GM21381 (cell line): ENCODE measurements around the gene LSM7.
"Not testable (repeated sequence)": the region's sequence is repeated elsewhere in the genome, so short reads cannot be mapped to it uniquely, and the experiment has no call there.

Experiments used
- ATAC-seq: cut with Tn5 transposase; IDR thresholded peaks from one replicate; pipeline ENCODE4 v1.9.1; 2021; ENCODE audit warnings: mild to moderate bottlenecking, moderate library complexity; ENCODE audit not compliant: unreplicated experiment

Gene LSM7

GRCh38 chr19:2355168-2356035 is 27.0 kb upstream of the LSM7 start:
- ATAC-seq: no peak

DNA sequence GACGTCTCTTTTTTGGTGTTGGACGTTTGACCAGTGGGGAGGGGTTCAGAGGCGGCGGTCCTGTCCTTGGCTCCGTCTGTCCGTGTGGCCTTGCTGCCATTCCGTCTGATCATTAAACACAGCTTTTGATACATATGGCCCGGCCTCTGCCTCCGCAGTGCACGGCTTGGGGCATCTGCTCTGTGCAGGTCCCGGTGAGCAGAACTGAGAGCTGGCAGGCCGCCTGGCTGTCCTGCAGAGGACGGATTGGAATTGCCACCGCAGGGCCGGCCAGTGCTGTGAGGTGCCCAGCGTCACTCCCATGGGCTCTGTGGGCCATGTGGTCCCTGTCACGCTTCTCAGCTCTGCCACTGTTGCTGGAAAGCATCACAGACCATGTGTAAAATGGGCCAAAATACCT is 26.3 kb upstream of the LSM7 start:
- ATAC-seq: no peak

- ATAC-seq: no peak
Measured at GRCh38 chr19:2353887-2354592, 25.7 kb upstream of the LSM7 start.

DNA sequence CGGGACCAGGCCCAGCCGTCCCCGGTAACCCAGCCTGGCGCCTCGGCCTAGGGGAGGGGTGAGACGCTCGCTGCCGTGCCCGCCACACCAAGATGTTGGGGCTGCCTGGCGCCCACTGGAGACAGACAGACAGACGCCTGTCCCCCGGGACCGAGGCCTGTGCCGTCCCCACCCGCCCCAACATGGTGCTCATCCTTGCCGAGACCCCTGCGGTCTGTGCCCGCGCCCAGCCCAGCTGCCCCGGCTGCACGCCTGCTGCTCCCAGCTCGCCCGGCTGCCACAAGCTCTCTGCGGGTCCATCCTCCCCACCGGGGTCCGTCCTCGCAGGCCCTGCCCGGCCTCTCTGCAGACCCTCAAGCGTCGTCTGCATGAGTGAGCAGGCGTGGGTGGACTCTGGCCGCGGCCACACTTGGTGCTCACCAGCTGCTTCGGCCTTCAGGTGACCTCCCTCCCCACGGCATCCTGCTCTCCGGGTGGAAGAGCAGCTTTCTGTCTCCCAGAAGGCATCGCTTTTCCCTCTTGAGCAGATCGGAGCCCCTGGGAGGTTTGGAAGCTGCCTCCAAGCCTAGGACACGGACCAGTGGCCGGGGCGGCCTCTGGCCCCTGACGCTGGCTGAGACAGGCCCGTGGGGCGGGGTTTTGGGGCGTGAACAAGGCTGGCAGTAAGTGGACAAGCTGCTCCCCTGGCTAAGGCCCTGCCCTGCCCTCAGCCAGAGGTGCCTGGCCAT is 24.9 kb upstream of the LSM7 start:
- no peak for ATAC-seq

GRCh38 chr19:2352121-2352520 is 23.7 kb upstream of the LSM7 start:
- no peak for ATAC-seq

GRCh38 chr19:2351591-2351990 is 23.2 kb upstream of the LSM7 start:
- no peak for ATAC-seq

DNA sequence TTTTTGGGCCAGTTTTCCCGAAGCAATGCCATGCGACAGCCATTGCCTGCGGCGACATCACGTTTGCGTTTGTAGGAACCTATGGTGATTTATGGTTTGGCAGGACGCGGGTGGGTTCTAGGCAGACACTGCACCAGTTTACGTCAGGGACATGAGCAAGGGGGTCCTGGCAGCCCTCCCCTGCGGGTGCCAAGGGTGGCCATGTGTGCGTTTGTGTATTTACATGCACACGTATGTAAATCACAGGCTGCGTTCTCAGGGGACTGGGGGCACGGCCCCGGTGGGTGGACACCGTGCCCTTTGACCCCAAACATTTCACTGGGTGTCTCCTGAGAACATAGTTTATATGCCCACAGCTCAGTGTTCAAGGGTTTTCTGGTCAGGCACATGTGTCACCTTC is 22.3 kb upstream of the LSM7 start:
- no peak for ATAC-seq

DNA sequence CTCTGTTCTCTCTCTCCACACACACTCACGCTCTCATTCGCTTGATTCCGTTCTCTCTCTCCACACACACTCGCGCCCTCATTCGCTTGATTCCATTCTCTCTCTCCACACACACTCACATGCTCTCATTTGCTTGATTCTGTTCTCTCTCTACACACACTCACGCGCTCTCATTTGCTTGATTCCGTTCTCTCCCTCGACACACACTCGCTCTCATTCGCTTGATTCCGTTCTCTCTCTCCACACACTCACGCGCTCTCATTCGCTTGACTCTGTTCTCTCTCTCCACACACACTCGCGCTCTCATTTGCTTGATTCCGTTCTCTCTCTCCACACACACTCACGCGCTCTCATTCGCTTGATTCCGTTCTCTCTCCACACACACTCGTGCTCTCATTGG is 21.4 kb upstream of the LSM7 start:
- ATAC-seq: not testable (repeated sequence)

DNA sequence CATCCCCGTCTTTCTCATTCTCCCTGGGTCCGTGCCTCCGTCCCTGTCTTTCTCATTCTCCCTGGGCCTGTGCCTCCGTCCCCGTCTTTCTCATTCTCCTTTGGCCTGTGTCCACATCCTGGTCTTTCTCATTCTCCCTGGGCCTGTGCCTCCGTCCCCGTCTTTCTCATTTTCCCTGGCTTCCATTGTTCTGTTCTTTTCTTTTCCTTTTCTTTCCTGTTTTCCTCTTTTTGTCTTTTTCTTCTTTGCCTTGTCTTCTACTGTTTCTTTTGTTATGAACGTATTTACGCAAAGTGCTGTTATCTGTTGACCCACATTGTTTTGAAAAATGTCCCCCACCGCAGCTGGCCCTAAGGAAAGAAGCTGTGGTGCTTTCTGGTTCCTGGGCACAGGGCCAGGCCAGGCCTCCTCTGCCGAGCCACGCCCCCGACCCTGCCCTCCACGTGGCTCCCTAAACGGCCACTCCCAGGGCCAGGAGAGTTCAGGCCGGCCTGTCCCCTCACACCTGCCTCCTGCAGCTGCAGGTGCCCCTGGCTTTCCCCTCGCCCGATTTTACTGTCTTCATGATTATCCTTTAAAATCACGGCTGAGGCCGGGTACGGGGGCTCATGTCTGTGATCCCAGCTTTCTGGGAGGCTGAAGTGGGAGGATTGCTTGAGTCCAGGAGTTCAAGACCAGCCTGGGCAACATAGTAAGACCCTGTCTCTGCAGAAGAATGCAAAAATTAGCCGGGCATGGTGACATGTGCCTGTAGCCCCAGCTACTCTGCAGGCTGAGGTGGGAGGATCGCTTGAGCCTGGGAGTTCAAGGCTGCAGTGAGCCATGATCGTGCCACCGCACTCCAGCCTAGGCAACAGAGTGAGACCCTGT is 17.6 kb upstream of the LSM7 start:
- ATAC-seq: no peak

DNA sequence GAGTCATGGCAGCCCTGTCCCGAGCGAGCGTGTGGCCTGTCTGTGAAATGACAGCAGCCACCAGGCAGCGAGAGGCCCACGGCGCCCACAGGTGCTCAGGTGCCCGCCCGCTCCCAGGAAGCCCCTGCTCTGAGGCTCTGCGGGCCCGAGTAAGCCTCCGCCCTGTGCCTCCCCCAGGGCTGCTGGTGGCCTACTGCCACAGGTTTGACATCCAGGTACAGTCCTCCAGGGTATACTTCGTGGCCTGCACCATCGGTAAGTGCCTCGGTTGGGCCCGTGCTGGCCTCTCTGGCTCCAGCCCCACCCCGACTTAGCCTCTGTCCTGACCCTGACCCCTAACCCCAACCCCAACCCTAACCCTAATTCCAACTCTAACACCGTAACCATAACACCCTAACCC is 16.7 kb upstream of the LSM7 start:
- ATAC-seq: no peak

GRCh38 chr19:2344381-2344870 is 16.0 kb upstream of the LSM7 start:
- ATAC-seq: no peak

- ATAC-seq: no peak
Measured at GRCh38 chr19:2343289-2343982, 15.1 kb upstream of the LSM7 start.

- no peak for ATAC-seq
Measured at GRCh38 chr19:2342656-2343288, 14.4 kb upstream of the LSM7 start.

GRCh38 chr19:2341982-2342381 is 13.6 kb upstream of the LSM7 start:
- ATAC-seq: no peak

GRCh38 chr19:2341244-2341751 is 12.9 kb upstream of the LSM7 start:
- ATAC-seq: no peak

- ATAC-seq: no peak
Measured at GRCh38 chr19:2340496-2341243, 12.3 kb upstream of the LSM7 start.

DNA sequence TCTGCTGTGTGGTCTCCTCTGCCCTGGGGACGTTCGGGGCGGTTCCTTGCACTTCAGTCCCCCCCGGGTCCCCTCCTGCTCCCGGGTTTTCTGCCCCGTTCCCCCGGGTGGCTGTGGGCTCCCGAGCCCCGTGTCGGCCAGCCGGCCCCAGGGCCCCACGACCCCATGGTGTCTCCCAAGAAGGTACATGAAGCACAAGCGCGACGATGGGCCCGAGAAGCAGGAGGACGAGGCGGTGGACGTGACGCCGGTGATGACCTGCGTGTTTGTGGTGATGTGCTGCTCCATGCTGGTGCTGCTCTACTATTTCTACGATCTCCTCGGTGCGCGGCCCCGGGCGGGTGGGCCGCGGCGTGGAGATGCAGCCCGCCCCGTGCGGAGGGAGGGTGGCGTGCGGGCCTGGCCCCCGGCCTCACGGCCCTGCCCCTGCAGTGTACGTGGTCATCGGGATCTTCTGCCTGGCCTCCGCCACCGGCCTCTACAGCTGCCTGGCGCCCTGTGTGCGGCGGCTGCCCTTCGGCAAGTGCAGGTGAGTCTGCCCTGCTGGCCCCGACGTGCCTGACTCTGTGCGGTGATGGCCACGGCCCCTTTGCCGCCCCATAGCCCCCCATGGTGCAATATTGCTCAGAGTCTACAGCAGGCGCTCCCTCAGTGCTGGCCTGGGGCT is 11.4 kb upstream of the LSM7 start:
- ATAC-seq: no peak
